HG02571 (cell line): Measurements from ENCODE around the gene STEAP3.

Experiments
- ATAC-seq: cut with Tn5 transposase; IDR thresholded peaks from one replicate; pipeline ENCODE4 v1.9.1; 2021; ENCODE audit warnings: mild to moderate bottlenecking, moderate library complexity; ENCODE audit not compliant: unreplicated experiment

STEAP3 gene

GRCh38 chr2:119197529-119198239 lies 25.9 kb upstream of the STEAP3 start:
- no peak for ATAC-seq

DNA sequence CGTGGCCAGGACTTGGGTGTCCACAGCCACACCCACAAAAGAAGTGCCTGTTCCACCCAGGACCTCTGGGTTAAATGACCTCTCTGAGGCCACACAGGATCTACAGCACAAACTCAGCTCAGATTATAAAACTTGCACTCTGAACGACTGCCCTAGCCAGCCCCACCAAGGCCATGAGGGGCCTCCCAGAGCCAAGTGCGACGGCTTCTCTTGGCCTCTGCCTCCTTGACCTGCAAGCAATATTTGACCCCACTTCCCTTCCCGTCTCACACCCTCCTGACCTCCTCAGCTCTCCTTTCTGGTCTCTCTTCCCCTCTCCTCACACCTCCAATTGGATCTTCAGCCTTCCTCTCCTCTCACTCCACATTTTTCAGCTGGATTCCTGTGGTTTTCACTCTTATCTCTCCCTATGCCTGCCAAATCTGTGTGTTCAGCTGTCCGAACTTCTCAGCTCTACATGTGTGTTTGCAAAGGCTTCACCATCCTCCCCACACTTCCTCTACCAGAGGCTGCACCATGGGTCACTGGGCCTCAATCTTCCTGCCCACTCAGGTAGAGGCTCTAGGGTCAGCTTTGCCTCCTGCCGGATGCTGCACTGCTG lies 25.3 kb upstream of the STEAP3 start:
- no peak for ATAC-seq

DNA sequence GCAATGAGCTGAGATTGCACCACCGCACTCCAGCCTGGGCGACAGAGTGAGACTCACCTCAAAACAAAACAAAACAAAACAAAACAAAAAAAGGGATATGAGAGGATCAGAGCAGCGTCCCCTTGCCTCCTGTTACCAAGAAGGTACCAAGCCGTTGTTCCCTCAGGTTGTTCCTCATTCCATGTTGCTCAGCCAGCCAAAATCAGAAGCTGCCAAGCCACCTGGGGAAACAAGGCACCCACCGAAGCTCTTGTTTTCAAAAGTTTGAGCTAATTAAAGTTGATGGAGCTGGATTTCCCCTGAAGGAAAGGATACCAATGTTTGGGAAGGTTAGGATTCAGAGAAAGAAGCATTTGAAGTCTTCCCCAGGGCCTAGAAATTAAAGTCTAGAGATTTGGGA lies 21.8 kb upstream of the STEAP3 start:
- ATAC-seq, result no peak

DNA sequence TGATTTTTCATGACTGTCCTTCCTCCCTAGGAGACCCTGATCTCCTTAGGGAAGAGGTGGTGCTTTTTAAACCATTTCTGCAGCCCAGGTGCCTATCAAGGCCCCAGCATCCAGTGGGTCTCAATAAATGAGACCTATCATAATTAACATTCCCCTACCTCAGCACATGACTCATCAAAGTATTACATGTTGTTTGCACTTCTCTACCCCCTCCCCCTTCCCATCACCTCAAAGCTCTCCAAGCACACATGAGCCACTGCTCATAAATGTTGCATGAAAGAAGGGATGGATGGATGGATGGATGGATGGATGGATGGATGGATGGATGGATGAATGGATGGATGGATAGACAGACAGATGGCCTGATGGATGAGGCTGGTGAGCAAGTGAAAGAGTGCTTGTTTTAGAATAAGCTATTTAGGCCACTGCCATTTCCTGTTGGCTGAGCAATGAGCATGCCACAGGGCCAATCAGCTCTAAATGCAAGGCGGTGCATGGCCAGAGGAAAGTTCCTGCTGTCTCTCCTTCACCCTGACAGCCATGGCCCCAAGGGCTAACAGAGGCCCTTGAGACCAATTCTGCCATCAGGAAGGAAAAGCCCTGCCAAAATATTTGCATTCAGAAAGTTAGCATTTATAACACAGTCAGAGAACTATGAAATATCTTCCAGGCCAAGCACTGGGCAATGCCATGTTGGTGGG lies 20.9 kb upstream of the STEAP3 start:
- no peak for ATAC-seq

GRCh38 chr2:119204525-119204924 lies 19.1 kb upstream of the STEAP3 start:
- ATAC-seq, result no peak

- ATAC-seq, result no peak
Observed at GRCh38 chr2:119205001-119205706, 18.5 kb upstream of the STEAP3 start.

- ATAC-seq, result no peak
Observed at GRCh38 chr2:119206201-119206600, 17.4 kb upstream of the STEAP3 start.

DNA sequence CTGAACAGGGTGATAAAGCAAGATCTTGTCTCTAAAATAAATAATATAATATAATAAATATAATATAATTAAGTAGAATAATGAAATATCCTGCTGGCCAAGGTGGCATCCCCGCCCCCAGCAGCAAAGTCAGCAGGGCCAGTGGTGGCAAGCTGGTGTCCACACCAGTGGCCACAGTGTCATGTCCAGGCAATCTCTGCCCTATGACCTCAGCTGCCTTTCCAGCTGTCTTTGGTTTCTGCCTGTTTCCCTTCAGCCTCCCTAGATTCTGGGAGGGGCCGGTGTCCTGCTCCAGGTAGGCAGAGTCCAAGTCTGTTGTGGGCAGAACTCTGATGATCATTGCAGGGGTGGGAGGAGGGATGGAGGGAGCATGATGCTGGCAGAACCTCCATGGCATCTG lies 16.2 kb upstream of the STEAP3 start:
- ATAC-seq, result no peak

DNA sequence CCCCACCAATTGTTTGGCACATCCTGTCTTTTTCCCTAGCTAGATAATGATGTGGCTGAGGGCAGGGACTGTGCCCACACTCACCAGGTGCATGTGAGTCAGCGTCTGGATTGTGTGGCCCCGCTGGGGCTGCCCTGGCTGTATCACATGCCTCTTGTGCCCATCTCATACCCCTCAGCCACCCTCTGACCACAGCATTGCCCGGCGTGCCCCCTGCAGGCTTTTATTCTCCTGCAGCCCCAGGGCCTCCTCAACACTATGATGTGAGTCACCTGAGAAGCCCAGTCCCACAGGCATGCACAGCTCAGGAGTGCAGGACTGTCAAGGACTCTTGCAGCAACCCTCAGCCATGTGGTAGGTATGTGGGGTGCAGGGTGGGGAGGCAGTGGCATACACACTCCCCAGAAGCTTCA lies 14.8 kb upstream of the STEAP3 start:
- ATAC-seq, result no peak

DNA sequence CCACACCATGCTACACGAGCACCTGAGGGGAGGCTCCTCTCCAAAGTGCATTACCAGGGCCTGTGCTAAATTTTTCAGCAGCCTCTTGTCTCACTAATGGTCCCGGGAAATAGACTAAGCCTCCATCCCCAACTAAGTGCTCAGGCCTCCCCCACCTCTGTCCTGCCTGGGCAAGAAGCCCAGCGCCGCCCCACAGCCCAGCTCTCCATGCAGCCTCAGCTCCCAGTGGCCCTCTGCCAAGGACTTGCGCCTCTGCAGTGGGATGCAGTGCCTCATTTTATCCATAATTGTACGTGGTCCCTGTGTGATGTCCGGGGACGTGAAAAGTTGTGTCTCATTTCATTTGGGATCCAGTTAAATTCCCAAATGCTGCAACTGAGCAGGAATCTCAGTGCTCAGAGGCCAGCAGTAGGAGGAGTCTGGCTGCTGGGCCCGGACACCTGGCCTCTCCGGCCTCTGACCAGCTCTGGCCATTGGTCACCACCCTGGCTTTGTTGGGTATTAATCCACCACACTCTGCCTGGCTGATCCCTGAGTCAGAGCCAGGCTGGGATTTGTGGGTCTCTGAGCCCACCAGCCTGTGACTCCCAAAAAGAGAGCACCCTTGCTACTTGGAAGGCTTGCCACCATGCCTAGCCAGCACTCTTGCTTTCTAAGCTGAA lies 11.4 kb upstream of the STEAP3 start:
- ATAC-seq, result no peak

DNA sequence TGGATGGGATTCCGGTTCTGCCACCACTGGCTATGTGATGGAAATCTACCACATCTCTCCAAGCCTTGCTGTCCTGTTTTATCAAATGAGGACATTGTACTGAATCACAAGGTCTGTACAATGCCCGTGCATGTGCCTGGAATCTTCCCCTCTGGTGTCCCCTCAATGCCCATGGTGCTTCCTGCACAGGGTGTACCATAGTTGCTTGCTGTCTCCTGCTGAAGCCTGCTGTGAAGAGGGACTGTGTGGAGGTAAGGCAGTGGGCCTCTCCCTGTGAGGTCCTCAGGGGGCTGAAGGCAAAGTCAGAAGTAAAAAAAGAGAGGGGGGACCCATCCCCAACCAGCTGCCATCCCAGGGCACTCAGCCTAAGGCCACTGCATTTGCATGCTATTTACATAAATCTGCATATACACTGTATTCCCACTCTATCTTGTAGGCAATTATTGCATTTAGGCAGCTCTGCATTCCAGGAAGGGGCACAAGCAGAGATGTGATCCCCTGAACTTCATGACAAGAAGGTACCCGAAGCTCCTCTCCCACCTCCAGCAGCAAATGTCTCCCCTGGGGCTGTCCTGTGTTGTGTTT lies 9.1 kb upstream of the STEAP3 start:
- no peak for ATAC-seq

DNA sequence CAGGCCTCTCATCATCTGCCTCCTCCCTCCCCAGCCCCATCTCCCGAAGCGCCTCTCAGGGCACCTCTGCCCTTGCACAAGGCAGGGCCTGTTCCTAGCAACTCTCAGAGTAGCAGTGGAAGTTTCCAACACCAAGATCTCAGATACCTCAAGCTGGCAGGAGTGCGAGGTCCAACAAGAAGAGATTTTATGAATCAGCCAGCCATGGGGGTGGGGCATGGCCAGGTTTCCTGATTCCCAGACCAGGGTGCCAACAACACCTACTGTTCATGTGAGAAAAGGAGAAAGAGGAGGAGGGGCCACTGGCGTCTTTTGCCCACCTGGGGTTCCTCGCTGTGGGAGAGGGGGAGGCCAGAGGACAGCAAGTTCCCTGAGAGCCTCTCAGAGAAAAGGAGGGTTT lies 6.6 kb upstream of the STEAP3 start:
- no peak for ATAC-seq

DNA sequence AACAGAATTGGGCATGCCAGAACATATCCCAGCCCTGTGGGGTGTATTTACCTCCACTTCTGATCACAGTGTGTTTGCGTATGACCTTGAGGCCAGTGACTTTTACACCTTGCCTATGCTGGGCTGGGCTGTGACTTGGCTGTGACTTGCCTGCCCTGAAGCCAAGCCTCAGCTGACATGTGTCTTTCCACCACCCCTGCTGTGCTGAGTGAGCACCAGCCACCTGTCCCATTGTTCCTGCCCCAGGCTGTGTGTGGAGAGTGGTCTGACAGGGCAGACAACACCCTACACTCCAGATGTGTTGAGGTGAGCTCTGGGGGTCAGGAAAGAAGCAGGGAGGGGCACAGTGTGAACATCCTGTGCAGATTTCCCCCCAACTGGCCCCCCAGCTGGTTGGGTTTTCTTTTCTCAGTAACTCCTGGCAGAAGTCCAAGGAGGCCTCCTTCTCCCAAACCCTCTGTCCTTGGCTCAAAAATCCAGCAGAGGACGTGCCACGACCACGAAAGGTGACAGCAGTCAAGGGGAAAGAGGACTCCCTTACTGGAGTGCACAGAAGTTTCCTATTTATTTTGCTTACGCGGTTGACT lies 5.1 kb upstream of the STEAP3 start:
- ATAC-seq, result no peak

DNA sequence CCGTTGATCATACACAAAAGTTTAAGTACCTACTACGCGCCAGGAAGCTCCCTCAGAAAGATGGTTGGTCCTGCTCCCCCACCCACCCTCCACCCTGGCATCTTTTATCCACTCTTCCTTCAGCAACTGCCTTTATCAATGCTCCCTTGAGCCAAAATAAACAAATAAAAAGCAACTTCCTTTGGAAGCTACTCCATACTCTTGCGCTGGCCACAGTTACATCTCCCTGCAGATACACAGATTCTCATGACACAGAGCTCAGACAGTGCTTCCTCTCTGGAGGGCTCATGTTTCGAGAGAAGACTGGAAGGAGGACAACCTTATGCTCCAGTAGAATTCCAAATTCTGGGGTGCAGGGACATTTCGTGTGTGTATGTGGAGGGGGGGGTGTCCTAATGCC lies 3.8 kb upstream of the STEAP3 start:
- ATAC-seq, result no peak

DNA sequence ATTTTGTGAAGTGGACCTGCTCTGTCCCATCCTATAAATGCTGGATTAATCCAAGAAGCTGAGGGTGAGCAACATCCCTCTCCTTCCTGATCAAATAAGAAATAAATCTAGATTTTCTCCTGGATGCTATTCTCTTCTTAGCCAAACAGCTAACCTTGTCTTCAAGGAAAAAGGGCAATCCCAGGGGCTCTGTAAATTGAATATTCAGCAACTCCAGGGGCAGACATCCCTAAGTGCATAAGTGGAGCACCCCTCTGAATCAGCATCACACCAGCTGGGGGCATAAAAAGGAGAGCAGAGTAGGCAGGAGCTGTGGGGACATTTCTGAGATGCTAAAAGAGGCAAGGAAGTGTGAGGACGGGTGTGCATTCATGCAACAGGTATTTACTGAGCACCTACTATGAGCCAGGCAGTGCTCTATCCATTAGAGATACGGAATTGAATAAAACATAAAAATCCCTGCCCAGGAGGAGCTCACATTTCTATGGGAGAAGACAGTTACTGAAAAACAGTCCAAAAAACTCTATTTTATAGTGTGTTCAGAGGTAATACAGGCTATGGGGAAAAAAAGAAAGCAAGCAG lies 2.8 kb upstream of the STEAP3 start:
- no peak for ATAC-seq

DNA sequence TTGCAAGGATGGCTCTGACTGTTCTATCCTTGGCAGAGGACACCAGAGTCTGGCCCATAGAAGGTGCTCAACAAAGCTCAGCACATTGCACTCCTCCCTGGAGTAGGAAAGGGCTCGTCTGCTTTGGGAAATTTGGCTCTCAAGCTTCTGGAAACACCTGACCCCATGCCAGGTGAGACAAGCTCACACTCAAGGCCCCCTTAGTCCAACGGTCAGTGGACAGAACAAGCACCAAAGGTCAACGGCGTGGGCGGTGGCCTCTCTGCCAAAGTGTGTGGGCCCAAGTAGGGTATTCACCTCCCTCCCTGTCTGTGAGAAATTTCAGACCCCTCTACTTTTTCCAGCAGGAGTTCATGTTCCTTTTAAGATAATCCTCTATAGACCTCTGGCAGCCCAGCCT lies 2.0 kb upstream of the STEAP3 start:
- no peak for ATAC-seq

DNA sequence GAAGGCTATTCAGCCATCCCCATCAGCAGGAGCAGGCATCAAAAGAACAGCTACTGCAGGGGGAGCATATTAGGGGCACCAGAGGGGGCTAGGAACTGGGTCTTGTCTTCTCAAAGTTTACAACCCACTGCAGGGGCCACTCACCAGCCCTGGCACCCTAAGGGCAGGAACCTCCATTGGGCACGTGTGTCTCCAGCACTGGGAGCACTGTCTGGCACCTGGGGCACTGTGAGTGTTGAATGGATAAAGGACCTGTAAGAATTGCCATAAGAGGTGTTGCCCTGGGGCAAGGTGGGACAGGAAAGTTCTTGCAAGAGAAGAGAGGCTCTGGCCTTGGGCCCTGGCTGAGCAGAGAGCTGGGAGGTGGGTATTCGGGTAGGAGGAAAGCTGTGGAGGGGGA lies 1.4 kb upstream of the STEAP3 start:
- ATAC-seq, result no peak

GRCh38 chr2:119222863-119223520 lies 642 bp upstream of the STEAP3 start:
- no peak for ATAC-seq

DNA sequence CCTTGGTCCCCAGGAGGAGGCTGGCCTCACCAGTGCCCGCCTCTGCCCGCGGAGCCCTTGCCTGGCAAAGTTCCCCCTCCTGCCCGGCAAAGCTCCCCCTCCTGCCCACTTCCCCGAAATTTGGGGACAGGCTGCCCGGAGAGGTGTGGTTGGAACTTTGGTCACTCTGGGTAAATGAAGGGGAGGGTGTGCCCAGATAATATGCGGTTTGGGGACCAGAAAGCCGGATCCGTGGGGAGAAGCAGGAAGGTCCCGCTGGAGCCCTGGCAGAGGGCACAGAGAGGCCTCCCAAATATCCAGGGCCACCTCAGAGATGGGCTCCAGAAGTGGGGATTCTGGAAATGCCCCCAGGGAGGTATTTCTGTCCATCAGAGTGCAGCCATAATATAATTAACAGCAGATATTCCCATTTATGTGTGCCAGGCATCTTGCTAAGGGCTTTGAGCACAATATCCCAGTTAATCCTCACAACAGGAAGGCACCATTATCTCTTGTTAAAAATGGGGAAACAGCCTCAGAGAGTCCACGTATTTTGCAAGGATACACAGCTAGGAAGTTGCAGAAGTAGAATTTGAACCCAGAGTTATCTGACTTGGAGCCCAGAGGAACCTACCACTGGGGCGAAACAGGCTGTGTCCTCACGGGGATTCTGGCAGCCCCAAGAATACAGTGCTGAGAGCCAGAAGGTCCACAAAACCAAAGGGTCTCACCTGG lies 914 bp downstream of the STEAP3 start:
- no peak for ATAC-seq
